GM12891 (cell line): ENCODE results near the gene MISP.

Source experiments
- DNase-seq: peaks from one replicate; pipeline ENCODE4 v3.0.0; 2011; ENCODE audit warnings: low spot score; ENCODE audit not compliant: insufficient read length
- FAIRE-seq: peaks from 2 replicates; lab custom pipeline; 2011; peaks lifted over from hg19 to GRCh38; lab: Jason Lieb, UNC
- PAX5 ChIP-seq: IDR thresholded peaks from 2 replicates; pipeline ENCODE4 v1.6.1; 2011; ENCODE audit warnings: low read length, moderate library complexity, mild to moderate bottlenecking; ENCODE audit not compliant: insufficient read depth, severe bottlenecking
- POLR2A ChIP-seq: IDR thresholded peaks from 2 replicates; pipeline ENCODE4 v1.6.1; 2011; ENCODE audit warnings: low read depth, low read length, control low read depth
- POLR2AphosphoS5 ChIP-seq: IDR thresholded peaks from 2 replicates; pipeline ENCODE4 v1.6.1; 2011; ENCODE audit warnings: low read depth, low read length, control low read depth
- POU2F2 ChIP-seq: IDR thresholded peaks from 2 replicates; pipeline ENCODE4 v1.6.1; 2011; ENCODE audit warnings: low read depth, mild to moderate bottlenecking, control low read depth, low read length, moderate library complexity
- SPI1 ChIP-seq: IDR thresholded peaks from 2 replicates; pipeline ENCODE4 v1.6.1; 2011; ENCODE audit warnings: low read depth, low read length, control low read depth
- TAF1 ChIP-seq: IDR thresholded peaks from 2 replicates; pipeline ENCODE4 v1.6.1; 2011; ENCODE audit warnings: low read depth, low read length, control low read depth

MISP gene

GRCh38 chr19:812049-812746 is 61.3 kb downstream of the MISP start:
- FAIRE-seq (no peak), DNase-seq (peak; percentile 31)
- no peak; the same call in 1 of the 2 replicates for TF ChIP-seq POLR2AphosphoS5
- TF ChIP-seq TAF1: no peak
- TF ChIP-seq POLR2A: peak; percentile 40; the same call in 1 of the 2 replicates
- 0 out of 2 replicates have a peak, but pooled peaks have one; percentile 6 for TF ChIP-seq SPI1
- no peak for TF ChIP-seq POU2F2
- TF ChIP-seq PAX5: no peak

- FAIRE-seq (no peak), DNase-seq (peak; percentile 19)
- TF ChIP-seq TAF1 (no peak), POU2F2 (no peak; the same call in none of the 2 replicates), POLR2A (peak; percentile 30; the same call in 1 of the 2 replicates), PAX5 (no peak)
These were observed 61.9 kb downstream of the MISP start for GRCh38 chr19:812747-813218.

GRCh38 chr19:813219-814151 is 62.6 kb downstream of the MISP start:
- TF ChIP-seq POLR2AphosphoS5 (no peak; the same call in none of the 2 replicates), SPI1 (no peak), POLR2A (no peak; the same call in 1 of the 2 replicates), POU2F2 (no peak), PAX5 (no peak), TAF1 (no peak)
- no peak for FAIRE-seq
- peak; percentile 32 for DNase-seq
